ENCODE data around the gene CLIP2.
"Not testable (repeated sequence)": the region's sequence is repeated elsewhere in the genome, so short reads cannot be mapped to it uniquely, and the experiment has no call there.

Gene CLIP2

GRCh38 chr7:74253331-74253730 lies 35.9 kb upstream of the CLIP2 start:
- no peak for TF ChIP-seq CTCF (IDR thresholded peaks at IDR 0.05; ENCODE audit: low read depth, low read length, missing control alignments)
- peak overlapping the region; percentile 87 for H3K4me3 ChIP-seq (ENCODE audit: low read depth, low read length)
- DNase-seq (ENCODE audit: low read depth), result no peak

GRCh38 chr7:74253835-74254128 lies 35.4 kb upstream of the CLIP2 start:
- TF ChIP-seq CTCF (IDR thresholded peaks at IDR 0.05; ENCODE audit: low read depth, low read length, missing control alignments), result no peak
- DNase-seq (ENCODE audit: low read depth), result no peak
- H3K4me3 ChIP-seq (ENCODE audit: low read depth, low read length), result peak overlapping the region; percentile 87

GRCh38 chr7:74254129-74254857 lies 34.9 kb upstream of the CLIP2 start, which contains the start of gene RFC2:
RFC2 (minus strand) TSS chr7:74254399; CDS start chr7:74254383, 16 bp downstream.
- TF ChIP-seq CTCF (IDR thresholded peaks at IDR 0.05; ENCODE audit: low read depth, low read length, missing control alignments), result peak; percentile 9
- peak within 1 kb of the TSS; percentile 87 for H3K4me3 ChIP-seq (ENCODE audit: low read depth, low read length)
- peak; percentile 97 for DNase-seq (ENCODE audit: low read depth)

- H3K4me3 ChIP-seq (ENCODE audit: low read depth, low read length), result peak overlapping the region; percentile 87
- no peak for TF ChIP-seq CTCF (IDR thresholded peaks at IDR 0.05; ENCODE audit: low read depth, low read length, missing control alignments)
- DNase-seq (ENCODE audit: low read depth), result no peak
These were observed 34.3 kb upstream of the CLIP2 start for GRCh38 chr7:74254858-74255379.

- not testable (repeated sequence) for DNase-seq (ENCODE audit: low read depth)
- H3K4me3 ChIP-seq (ENCODE audit: low read depth, low read length), result peak overlapping the region; percentile 87; the same call in 1 of the 2 replicates
These were observed 33.7 kb upstream of the CLIP2 start for GRCh38 chr7:74255461-74255860.

- DNase-seq (ENCODE audit: low read depth), result no peak
These were observed 32.5 kb upstream of the CLIP2 start for GRCh38 chr7:74256491-74257408.

More at GRCh38 chr7:74256491-74257408, 32.5 kb upstream of the CLIP2 start:
- no peak overlapping the region for H3K4me3 ChIP-seq (ENCODE audit: low read depth, low read length)
- no peak for TF ChIP-seq CTCF (IDR thresholded peaks at IDR 0.05; ENCODE audit: low read depth, low read length, missing control alignments)
